Measurements from ENCODE around the gene LGMN. TPM values are rescaled to one million over a fixed set of nuclear protein-coding genes. Genes with fewer than 3 reads are reported as not detected.

Gene LGMN
- total RNA-seq, 1 donor from 2014 or later = 47.0 TPM

DNA sequence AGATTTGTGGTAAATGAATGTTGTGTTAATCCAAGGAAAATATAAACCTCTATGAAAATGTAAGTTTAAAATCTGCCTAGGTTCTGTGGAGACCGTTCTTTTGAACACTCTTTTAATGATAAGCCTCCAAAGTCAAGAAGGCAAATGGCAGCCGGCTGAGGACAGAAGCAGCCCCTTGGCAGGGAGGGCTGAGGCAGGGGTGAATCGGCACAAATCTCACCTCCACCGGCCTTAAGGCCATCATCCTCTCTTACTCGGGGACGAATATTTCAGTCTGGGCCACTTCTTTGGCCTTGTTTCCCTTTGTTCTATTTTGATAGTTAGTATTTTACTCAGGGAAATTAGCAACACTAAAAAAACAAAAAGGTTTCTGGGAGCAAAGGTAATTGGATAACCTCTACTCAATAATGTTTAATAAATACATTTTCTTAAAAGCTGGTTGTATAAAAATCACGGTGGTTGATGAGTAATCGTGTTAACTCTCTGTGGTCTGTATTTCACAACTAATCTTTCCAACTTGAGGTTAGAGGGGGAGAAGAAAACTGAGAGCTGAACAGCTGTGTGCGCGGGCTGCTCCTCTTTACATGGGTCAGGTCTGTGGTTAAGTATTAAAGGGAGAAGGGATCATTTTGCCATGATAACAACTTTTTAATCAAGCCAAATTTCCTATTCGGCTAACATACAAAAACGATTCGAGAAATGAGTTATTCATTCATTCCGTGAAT lies 18.6 kb downstream of the LGMN start:
- no peak for DNase-seq (ENCODE audit: low spot score)
- ATAC-seq = no peak

DNA sequence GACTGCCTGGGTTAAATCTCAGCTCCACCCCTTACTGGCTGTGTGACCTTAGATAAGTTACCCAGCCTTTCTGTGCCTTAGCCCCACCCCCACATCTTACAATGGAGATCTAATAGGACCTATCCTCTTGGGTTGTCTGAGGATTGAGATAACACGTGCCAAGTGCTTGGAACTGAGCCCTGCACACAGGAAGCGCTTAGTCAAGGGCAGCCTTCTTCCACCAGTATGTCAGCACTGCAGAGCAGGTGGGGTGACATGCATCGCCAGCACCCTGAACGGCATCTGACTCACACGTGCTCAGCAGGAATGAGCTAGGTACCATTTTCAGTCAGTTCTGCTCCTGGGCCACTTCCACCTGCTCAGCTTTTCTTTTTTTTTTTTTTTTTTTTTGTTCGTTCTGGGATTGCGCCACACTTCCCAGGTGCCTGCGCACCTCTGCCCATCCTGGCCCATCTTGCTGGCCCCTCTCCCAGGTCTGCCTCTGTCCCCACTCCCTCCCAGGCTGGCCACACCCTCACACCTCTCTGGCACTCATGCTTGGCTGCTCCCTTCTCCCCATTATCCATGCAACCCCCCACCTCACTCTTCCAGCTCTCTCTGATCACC lies 19.6 kb downstream of the LGMN start:
- DNase-seq (ENCODE audit: low spot score) (no peak), ATAC-seq (peak; percentile 25)

DNA sequence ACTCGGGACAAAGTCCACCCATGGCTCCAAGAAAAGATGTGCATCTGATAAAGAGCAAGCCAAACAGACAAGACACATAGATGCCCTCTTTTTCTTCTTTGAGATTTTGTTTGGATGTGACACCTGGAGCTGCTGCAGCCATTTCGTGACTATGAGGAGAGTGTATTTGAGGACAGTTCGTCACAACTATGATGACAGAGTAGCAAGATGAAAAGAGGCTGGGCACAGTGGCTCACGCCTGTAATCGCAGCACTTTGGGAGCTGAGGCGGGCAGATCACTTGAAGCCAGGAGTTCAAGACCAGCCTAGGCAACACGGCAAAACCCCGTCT lies 21.5 kb downstream of the LGMN start:
- DNase-seq (ENCODE audit: low spot score) (no peak), ATAC-seq (no peak)

DNA sequence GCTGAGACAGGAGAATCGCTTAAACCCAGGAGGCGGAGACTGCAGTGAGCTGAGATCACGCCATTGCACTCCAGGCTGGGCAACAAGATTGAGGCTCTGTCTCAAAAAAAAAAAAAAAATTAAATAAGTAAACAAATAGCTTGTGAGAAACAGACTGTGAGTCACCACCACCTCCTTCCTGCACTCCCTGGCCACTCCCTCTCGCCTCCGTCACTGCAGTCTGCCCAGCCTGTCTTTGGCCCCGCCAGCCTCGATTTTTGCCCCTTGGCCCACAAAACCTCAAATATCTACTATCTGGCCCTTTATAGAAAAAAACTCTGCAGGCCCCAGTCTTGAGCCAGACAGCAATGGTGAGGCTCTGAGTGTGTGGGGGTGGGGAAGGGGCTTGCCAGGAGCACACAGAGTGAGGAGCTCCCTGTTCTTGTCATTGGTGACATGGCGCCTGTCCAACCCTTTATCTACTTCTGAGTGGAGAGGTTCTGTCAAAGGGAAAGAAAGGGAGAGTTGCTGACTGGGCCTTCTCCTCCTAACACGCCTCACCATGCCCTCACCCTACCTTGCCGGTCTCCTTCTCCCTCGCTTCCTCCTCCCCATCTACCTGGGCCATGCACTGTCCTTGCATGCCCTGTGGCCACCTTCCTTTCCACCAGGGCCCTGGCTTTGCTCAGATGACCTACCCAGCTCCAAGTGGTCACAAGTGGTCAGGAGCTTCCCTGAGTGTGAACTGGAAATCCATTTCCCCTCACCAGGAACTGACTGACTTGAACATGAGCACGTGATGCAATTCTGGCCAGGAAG lies 22.1 kb downstream of the LGMN start:
- ATAC-seq = peak; percentile 33
- DNase-seq (ENCODE audit: low spot score) = no peak

DNA sequence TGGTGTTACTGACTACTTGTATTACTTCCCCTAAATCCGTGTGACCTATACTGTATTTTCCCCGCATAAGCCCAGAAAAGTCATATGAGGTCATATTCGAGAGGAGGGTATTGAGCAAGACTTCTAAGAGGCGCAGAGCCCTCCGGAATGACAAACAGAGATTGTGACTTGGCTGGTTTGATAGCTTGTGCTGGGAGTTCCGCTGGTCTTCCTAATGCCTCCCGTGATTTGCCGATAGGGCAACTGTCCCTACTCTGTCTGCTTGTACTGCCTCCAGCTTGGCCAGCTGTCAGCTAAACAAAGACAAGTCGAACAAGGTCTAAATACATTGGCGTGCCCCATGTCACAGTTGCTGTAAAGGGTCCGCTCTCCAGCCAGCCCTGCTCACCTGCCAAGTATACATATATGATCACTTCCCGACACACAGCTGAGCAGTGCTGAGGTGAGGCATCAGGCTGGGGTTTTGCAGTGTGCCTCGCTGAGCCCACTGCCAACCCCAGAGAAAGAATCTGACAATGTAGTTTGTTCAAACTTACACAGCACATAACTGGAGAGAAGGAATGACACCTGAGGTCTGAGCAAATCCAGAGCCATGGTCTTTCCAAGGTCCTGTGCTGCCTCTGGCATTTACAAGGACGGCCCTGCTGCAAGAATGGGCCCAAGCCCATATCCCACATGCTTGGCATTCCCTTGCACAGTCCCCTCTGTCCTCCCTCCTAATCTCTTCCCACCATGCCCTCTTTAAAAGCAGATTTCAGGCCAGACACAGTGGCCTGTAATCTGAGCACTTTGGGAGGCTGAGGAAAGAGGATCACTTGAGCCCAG lies 23.7 kb downstream of the LGMN start:
- DNase-seq (ENCODE audit: low spot score) (peak; percentile 82), ATAC-seq (peak; percentile 86)

DNA sequence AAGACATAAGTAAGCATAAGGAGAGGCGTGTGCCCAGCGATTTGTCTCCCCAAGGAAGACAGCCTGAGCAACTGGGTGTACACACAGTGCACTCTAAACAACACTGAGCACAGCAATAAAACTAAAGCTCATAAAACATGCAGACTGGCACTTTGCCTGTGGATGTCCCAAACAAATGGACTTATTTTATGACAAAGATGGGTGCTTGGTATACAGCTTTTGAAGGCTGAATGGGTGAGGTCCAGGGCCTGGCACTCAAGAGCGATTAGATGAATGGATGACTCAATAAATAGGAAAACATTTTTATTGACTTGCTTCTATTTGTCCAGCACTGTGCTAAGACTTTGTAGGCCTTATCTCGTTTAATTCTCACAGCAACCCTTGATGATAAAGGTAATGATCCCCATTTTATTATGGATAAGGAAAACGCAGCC lies 28.5 kb downstream of the LGMN start:
- ATAC-seq = no peak
- DNase-seq (ENCODE audit: low spot score) = no peak

DNA sequence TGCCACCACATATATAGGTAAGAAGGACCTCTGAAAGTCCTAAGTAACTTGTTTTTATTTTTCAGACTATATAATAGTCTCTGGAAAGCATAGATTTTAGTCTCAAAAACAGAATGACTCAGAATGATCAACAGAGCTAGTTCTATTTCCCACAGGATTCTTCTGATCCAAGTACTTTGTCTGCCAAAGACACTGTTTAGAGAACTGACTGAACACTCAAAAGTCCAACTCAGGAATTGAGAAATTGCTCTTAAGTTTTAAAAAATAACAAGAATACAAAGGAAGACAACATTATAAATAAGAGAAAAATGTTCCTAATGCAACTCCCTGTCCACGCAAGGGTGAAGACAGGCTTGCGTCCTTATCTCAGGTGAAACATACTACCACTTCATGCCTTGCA lies 29.0 kb downstream of the LGMN start:
- DNase-seq (ENCODE audit: low spot score) (no peak), ATAC-seq (peak; percentile 57)

DNA sequence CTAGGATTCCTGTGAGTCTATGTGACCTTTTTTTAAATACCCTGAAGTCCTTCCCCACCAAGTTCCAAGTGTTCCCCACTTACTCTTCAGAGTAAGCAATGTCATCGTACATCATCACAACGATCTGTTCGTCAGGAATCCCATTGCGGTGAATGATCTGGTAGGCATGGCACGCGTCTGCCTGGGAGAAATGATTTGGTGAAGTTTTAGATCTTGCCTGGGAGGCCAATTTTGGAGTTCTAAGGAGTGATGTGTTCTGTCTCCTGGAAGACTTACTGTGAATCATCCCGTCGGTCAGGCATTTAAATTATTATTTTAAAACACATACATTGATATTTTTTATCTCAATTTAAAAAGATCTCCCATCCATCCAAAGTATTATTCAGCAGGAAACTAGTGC lies 29.8 kb downstream of the LGMN start:
- no peak for ATAC-seq

DNA sequence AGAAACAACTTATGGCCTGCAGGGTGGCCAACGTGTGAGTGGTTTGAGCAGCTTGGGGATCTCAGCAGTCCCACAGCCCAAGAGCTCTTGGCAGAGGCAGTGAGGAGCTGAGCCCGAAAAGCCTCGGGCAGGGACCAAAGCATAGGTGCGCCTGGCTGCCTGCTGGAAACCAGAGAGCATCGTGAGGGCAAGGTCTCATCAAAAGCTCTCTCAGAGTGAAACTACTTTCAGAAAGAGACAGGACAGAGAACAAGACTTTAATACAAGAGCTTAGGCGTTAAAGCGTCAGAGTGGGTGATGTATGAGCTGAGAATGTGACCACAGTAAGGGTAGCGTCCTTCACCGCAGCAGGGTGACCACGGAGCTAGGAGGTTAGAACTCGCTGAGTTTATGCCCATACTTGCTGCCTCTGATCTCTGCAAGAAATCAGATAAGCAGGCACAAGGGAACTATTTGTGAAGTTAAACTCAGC lies 30.8 kb downstream of the LGMN start:
- DNase-seq (ENCODE audit: low spot score) (no peak), ATAC-seq (no peak)

More for the DNA sequence above, 29.8 kb downstream of the LGMN start:
- DNase-seq (ENCODE audit: low spot score) = no peak

DNA sequence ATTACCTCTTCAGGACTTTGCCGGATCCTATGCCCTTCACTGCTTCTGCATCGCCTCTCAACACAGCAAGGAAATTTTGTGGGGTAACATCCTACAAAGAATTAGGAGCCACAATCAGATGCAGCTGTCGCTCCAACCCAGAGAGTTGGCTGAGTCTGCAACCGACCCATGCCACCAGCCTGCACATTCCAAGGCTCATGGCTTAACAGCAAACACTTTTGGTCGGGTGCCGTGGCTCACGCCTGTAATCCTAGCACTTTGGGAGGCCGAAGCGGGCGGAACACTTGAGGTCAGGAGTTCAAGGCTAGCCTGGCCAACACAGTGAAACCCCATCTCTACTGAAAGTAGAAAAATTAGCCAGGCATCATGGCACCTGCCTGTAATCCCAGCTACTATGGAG lies 32.3 kb downstream of the LGMN start:
- DNase-seq (ENCODE audit: low spot score) (no peak), ATAC-seq (no peak)

DNA sequence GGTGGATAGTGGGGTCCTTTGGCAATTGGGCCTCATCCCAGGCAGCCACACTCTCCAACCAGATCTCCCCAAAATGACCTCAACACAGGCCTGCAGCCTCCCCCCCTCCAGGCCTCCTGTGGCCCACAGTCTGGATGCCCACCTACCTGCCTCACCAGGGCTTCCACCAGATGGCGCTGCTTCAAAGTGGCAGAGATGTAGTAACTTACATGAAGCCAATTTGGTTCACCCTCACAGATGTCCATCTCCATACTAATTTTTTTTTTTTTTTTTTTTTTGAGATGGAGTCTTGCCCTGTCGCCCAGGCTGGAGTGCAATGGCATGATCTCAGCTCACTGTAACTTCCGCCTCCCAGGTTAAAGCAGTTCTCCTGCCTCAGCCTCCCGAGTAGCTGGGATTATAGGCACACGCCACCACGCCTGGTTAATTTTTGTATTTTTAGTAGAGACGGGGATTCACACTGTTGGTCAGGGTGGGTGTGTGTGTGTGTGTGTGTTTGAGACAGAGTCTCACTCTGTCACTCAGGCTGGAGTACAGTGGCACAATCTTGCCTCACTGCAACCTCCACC lies 33.6 kb downstream of the LGMN start:
- DNase-seq (ENCODE audit: low spot score) (peak; percentile 77), ATAC-seq (peak; percentile 92)

DNA sequence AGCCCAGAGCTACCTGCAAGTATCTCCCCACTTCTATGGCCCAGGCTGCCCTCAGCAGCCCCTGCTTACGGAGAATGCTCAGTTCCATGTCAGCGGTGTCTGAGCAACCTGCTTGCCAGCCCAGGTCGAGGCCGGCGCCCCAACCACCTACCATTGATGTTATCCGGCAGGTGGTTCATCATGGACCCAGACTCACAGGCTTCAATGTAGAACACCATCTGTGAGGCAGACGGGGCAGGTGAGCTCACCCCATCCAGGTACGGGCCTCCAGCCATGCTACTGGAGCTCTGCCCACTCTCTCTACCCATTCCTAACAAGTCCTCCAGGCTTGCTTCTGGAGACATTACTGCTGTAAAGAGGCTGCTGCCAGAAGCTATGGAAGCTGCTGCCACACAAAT lies 35.8 kb downstream of the LGMN start:
- ATAC-seq = no peak
- DNase-seq (ENCODE audit: low spot score) = no peak

DNA sequence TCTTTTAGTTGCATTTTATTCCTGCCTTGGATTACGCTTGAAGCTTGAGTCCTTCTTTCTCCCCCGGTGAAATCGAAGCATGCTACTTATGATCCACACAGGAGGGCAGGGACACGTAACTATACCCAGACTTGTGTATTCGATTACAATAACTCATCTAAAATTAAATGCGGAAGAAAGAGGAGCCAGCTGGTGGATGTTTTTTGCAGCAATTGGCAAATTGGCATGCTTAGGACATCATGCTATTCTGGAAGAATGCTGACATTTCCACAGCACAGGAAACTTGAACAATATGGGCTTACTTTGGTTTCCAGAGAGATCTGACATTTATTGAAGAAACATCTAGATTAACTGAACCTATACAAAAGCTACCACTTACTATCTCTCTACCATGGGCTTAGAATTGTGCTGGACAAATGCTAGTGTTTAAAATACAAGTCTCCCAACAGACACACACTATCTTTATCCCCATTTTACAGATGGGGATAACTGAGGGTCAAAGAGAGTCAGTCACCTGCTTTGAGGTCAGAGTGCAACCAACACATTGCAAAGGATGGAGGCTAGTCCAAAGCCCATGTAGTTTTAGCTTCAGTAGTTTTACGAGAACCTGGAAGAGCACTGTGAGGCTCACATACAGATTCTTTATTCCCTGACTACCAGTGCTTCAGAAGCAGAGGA lies 36.3 kb downstream of the LGMN start:
- ATAC-seq (no peak), DNase-seq (ENCODE audit: low spot score) (no peak)

DNA sequence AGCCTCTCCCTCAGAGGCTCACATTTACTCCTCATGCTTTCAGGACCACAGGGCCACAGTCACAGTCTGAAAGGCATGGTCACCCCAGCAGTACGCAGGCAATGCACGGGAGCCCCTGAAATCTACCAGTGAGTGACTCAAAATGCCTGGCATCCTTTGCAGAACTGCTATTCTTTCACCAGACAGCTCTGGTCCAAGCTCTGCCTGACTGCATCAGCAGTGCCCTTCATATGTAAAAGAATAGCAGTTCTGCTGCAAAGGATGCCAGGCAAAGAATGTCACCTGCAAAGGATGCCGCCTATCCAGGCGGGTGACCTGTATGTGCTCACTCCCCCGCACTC lies 38.5 kb downstream of the LGMN start:
- ATAC-seq (no peak), DNase-seq (ENCODE audit: low spot score) (no peak)

DNA sequence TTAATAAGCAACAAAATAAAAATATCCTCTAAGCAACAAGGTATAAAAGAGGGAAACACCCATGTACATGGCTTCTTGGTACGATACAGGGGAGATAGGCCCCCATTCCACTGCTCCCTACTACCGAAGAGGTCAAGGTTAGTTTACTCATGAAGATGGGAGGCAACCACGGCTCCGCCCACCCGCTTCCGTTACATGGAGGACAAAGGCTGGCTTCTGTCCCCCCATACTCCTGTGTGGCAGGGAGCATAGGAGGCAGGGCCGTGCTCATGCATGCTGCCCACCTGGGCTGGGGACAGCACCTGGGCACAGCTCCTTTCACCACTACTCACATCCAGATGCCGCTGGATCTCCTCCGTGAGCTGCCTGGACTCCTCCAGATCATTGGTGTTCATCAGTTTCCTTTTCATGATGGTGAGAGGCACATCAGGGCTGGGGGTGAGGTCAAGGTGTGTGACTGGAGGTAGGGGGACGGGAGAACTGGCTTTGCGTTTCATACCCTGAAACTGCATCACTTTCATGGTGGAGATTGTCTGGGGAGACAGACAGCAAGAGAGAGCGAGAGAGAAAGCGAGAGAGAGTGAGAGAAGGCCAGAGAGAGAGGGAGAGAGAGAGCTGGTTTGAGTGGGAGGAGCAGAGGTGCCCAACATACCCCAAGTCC lies 39.0 kb downstream of the LGMN start:
- no peak for DNase-seq (ENCODE audit: low spot score)
- ATAC-seq = no peak

DNA sequence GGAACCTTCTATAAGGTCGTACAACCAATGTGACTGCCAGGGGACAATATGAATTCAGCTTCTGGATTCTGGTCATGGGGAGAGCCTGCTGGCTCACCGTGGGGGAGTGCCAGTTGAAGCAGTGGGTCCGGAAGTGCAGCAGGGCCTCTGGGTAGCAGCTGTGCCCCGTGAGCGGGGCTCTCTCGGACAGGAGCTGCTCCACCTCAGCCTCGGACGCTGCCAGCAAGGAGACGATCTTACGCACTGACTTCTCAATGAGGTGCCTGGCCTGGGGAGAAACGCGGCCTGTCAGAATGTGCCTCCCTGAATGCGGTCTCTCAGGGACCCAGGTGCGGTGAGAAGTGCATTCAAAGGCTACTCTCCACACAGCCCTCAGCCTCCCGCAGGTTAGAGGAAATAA lies 42.0 kb downstream of the LGMN start:
- DNase-seq (ENCODE audit: low spot score) (no peak), ATAC-seq (no peak)

DNA sequence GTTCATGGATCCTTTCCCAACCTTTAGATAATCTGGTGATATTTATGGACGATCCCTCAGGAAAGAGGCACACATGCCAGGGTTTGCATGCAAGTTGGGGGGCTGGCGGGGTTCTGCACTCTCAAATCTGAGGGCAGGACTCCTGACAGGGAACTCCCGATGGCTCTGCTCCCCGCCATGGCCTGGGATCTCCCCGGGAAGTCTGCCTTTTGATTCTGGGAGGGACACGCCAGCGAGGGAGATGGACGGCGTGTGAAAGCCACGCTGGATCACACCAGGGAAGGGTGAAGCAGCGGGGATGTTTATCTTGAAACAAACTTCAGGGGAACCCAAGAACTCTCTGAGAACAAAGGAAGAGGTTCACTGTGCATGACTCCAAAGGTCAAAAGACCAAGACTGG lies 43.6 kb downstream of the LGMN start:
- ATAC-seq = no peak
- no peak for DNase-seq (ENCODE audit: low spot score)

DNA sequence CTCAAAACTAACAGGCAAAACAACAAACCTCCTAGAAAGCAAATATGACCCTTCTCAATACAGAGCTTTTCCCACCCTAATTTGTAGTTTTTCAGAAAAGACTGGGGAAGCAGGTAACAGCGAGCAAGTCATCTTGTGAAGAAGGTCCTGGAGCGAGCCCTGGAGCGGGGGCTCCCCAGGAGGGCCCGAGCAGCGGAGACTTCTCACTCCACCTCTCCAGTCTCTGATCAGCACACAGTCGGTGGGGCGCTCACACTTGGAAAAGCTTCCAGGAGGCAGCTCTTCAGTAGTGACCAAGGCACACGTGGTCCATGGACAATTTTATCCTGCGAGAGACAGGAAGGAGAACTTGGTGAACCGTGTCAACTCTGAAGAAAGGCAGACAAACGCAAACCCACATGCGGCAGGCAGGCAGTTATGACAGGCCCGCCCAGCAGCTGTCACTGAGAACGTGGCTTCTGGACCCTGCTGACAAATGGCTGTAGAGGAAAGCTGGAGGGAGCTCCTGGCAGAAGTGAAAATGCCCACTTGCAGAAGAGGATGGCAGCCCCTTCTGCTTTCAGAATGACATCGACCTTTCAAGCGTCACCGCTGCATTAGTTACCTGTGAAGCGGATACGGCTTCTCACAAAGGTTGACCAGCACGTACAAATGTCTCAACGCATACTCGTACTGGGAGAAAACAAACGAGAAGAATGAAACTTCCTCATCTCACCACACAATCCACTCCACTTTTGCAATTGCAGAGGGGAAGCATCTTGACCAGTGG lies 44.2 kb downstream of the LGMN start:
- no peak for DNase-seq (ENCODE audit: low spot score)
- ATAC-seq = no peak

DNA sequence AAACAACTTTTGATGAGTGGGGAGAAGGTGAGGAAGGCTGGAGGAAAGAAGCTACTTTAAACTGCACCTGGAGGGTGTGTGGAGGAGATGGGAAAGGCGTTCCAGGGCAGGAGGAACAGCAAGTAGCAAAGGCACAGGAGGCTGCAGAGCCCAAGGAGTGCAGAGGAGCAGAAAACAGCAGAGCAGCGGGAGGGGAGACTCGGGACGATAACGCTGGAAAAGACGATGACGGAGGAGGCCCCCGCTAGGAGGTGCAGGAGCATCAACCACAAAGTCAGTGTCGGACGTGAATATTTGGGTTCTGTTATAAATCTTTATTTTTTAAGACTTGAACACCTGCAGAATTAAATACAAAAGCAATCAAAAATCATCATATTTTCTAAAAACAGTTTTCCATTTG lies 44.9 kb downstream of the LGMN start:
- DNase-seq (ENCODE audit: low spot score) (no peak), ATAC-seq (no peak)

Measured in left lobe of liver (tissue), 2 donors.